Spleen (tissue), 7 donors: Measurements from ENCODE around the gene ELMO2.

Source experiments
- POLR2AphosphoS5 ChIP-seq, 3 donors: sonication (generic); formaldehyde crosslinking; IDR thresholded peaks; one replicate each; pipeline ENCODE4 v1.5.1; 2017; ENCODE audit warnings: antibody characterized with exemption in 3 of 3
- TF ChIP-seq, protein P1 (sequence below), 11 experiments: fragments of 200-600 bp in 7 of 11; fragments of 450-650 bp in 4 of 11; sonication (generic) in 4 of 11; IDR thresholded peaks in 8 of 11; conservative IDR thresholded peaks in 3 of 11; 1 replicate in 7 of 11; 2 replicates in 4 of 11; pipeline versions ENCODE4 v1.4.0 to v1.8.0; 2016 to 2021; ENCODE audit warnings: antibody characterized with exemption in 11 of 11, inconsistent platforms in 4 of 11, mild to moderate bottlenecking in 1 of 11
- donor health status: DM: no; HTN: no; CAD: no; lungs with moderate emphysema.
- donor health status: DM: no; HTN: no; CAD: no.
- donor health status: DM: no; HTN: no; CAD: no.

DNA sequence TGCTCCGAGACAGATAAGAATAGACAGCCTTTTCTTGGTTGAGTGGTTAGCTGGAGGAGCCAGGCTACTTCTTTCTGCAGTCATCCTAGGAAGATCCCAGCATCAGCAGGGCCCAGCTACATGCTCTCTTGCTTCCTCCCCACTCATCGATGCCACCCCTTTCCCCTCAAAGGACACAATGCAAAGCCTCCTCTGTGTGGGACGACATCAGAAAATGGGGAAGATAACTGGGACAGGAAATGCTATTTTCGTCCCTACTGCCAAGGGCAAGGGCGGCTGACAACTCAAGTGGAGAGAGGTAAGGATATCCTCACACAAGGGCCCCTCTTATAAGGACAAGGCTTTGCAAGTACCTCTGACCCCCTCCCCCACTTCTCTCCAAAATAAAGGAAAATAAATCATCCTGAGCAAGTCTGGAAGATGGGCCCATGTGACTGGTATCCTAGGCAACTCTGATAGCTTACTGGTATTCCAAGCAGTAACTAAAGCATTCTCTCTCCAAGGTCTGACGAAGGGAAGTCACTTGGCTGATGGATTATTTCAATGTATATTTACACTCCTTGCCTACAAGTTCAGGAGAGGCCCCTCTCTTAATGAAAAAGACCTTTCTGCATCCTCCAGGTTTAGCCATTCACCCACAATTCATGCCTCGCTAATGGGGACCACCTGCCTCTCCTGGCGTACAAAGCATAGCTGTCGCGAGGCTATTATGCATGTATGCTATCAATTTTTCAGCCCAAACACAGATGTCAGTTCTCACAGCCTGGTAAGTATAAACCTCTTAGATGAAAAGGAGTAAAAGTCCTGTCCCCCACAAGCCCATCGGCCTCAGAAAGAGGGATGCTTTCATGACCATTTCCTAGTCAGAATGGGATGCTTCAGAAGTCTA lies 11.3 kb downstream of the ELMO2 start:
- TF ChIP-seq POLR2AphosphoS5 (IDR thresholded peaks at IDR 0.05): no peak
- TF ChIP-seq, protein P1, sequence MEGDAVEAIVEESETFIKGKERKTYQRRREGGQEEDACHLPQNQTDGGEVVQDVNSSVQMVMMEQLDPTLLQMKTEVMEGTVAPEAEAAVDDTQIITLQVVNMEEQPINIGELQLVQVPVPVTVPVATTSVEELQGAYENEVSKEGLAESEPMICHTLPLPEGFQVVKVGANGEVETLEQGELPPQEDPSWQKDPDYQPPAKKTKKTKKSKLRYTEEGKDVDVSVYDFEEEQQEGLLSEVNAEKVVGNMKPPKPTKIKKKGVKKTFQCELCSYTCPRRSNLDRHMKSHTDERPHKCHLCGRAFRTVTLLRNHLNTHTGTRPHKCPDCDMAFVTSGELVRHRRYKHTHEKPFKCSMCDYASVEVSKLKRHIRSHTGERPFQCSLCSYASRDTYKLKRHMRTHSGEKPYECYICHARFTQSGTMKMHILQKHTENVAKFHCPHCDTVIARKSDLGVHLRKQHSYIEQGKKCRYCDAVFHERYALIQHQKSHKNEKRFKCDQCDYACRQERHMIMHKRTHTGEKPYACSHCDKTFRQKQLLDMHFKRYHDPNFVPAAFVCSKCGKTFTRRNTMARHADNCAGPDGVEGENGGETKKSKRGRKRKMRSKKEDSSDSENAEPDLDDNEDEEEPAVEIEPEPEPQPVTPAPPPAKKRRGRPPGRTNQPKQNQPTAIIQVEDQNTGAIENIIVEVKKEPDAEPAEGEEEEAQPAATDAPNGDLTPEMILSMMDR (IDR thresholded peaks at IDR 0.05 in 8 of 11, conservative IDR thresholded peaks at IDR 0.05 in 3 of 11): no peak
